Stimulated activated naive CD8-positive, alpha-beta T cell treated with anti-CD3 and anti-CD28 coated beads, Interleukin-15, amount 100 ng/mL, for 72 hours (primary cell): ENCODE data around the gene SUPT3H.
A peak's percentile ranks its signal among the peaks of the same experiment; 100 is the strongest.
"Not testable (repeated sequence)": the region's sequence is repeated elsewhere in the genome, so short reads cannot be mapped to it uniquely, and the experiment has no call there.

Experiments used
- ATAC-seq: fragments of 150-1000 bp; cut with Tn5 transposase; 2 replicates; pipeline ENCODE4 v1.10.0; 2021; ENCODE audit warnings: mild to moderate bottlenecking, moderate library complexity
- DNase-seq, 2 donors: peaks; one replicate each; pipeline ENCODE4 v3.0.0; 2021 to 2022
- H3K27ac Mint-ChIP-seq, 2 donors: one replicate each; pipeline ENCODE4 v1.8.0; 2022; ENCODE audit warnings: mild to moderate bottlenecking in 2 of 2, mixed read lengths in 2 of 2, moderate library complexity in 2 of 2
- H3K27me3 Mint-ChIP-seq: one replicate; pipeline ENCODE4 v1.8.0; 2022; ENCODE audit warnings: mixed read lengths
- H3K4me1 Mint-ChIP-seq: one replicate; pipeline ENCODE4 v1.8.0; 2022; ENCODE audit warnings: mild to moderate bottlenecking, mixed read lengths
- H3K4me3 Mint-ChIP-seq, 2 donors: one replicate each; pipeline ENCODE4 v1.8.0; 2022; ENCODE audit warnings: mild to moderate bottlenecking in 2 of 2, mixed read lengths in 2 of 2, moderate library complexity in 1 of 2
- H3K9me3 Mint-ChIP-seq, 2 donors: one replicate each; pipeline ENCODE4 v1.8.0; 2022; ENCODE audit warnings: mixed read lengths in 2 of 2

The SUPT3H gene

GRCh38 chr6:44926556-44926955 is 451.2 kb downstream of the SUPT3H start:
- no peak overlapping the region for H3K4me3 Mint-ChIP-seq
- H3K27me3 Mint-ChIP-seq, result no peaks in the 10 kb centered on the region
- ATAC-seq, result no peak
- no peak overlapping the region for H3K27ac Mint-ChIP-seq
- H3K9me3 Mint-ChIP-seq, result no peaks in the 10 kb centered on the region
- no peak for DNase-seq
- H3K4me1 Mint-ChIP-seq, result peaks cover 55% of the 10 kb centered on the region

- Mint-ChIP-seq H3K27ac (peak overlapping the region; percentile 54 to 96), H3K4me1 (peaks cover 55% of the 10 kb centered on the region), H3K27me3 (no peaks in the 10 kb centered on the region), H3K9me3 (no peaks in the 10 kb centered on the region), H3K4me3 (peak overlapping the region; percentile 25 to 72)
- peak; percentile 91 for ATAC-seq
- DNase-seq, result peak in 1 of 2 donors; percentile 52
These were observed 452.5 kb downstream of the SUPT3H start for GRCh38 chr6:44925100-44925739.

GRCh38 chr6:44923444-44923843 is 454.3 kb downstream of the SUPT3H start:
- DNase-seq (no peak), ATAC-seq (peak; percentile 83)
- Mint-ChIP-seq H3K27ac (peak overlapping the region; percentile 63 to 77), H3K9me3 (no peaks in the 10 kb centered on the region), H3K4me3 (peak overlapping the region; percentile 29 to 52), H3K27me3 (no peaks in the 10 kb centered on the region), H3K4me1 (peaks cover 60% of the 10 kb centered on the region)

GRCh38 chr6:44921798-44922197 is 455.9 kb downstream of the SUPT3H start:
- Mint-ChIP-seq H3K4me3 (peak overlapping the region; percentile 48 to 52), H3K4me1 (peaks cover 54% of the 10 kb centered on the region), H3K27me3 (no peaks in the 10 kb centered on the region), H3K9me3 (no peaks in the 10 kb centered on the region), H3K27ac (peak overlapping the region; percentile 10 to 90)
- DNase-seq (no peak), ATAC-seq (peak; percentile 18)

- no peak for DNase-seq
- Mint-ChIP-seq H3K4me3 (peak overlapping the region; percentile 48 to 52), H3K9me3 (no peaks in the 10 kb centered on the region), H3K4me1 (peaks cover 54% of the 10 kb centered on the region), H3K27ac (peak overlapping the region; percentile 10 to 92), H3K27me3 (no peaks in the 10 kb centered on the region)
- peak; percentile 26 for ATAC-seq
These were observed 456.7 kb downstream of the SUPT3H start for GRCh38 chr6:44920952-44921491.

GRCh38 chr6:44918671-44919296 is 458.9 kb downstream of the SUPT3H start:
- Mint-ChIP-seq H3K9me3 (no peaks in the 10 kb centered on the region), H3K27me3 (no peaks in the 10 kb centered on the region), H3K4me3 (no peak overlapping the region)

GRCh38 chr6:44917430-44917829 is 460.3 kb downstream of the SUPT3H start:
- no peaks in the 10 kb centered on the region for H3K27me3 Mint-ChIP-seq
- H3K27ac Mint-ChIP-seq, result no peak overlapping the region
- H3K9me3 Mint-ChIP-seq, result no peaks in the 10 kb centered on the region
- ATAC-seq, result no peak
- H3K4me1 Mint-ChIP-seq, result peaks cover 27% of the 10 kb centered on the region
- no peak overlapping the region for H3K4me3 Mint-ChIP-seq
- DNase-seq, result no peak

More at GRCh38 chr6:44918671-44919296, 458.9 kb downstream of the SUPT3H start:
- Mint-ChIP-seq H3K4me1 (peaks cover 40% of the 10 kb centered on the region), H3K27ac (no peak overlapping the region)
- DNase-seq (no peak), ATAC-seq (no peak)

- Mint-ChIP-seq H3K4me3 (no peak overlapping the region), H3K27ac (no peak overlapping the region), H3K27me3 (no peaks in the 10 kb centered on the region), H3K4me1 (peaks cover 5% of the 10 kb centered on the region), H3K9me3 (no peaks in the 10 kb centered on the region)
- ATAC-seq (no peak), DNase-seq (no peak)
These were observed 462.6 kb downstream of the SUPT3H start for GRCh38 chr6:44915111-44915510.

- no peaks in the 10 kb centered on the region for H3K9me3 Mint-ChIP-seq
- no peaks in the 10 kb centered on the region for H3K4me1 Mint-ChIP-seq
- ATAC-seq (no peak), DNase-seq (no peak)
- H3K27ac Mint-ChIP-seq, result no peak overlapping the region
- no peak overlapping the region for H3K4me3 Mint-ChIP-seq
- no peaks in the 10 kb centered on the region for H3K27me3 Mint-ChIP-seq
These were observed 463.6 kb downstream of the SUPT3H start for GRCh38 chr6:44914141-44914540.

GRCh38 chr6:44906761-44907160 is 471.0 kb downstream of the SUPT3H start:
- no peak overlapping the region for H3K27ac Mint-ChIP-seq
- peaks cover 10 to 18% of the 10 kb centered on the region in 2 donors for H3K9me3 Mint-ChIP-seq
- ATAC-seq (no peak), DNase-seq (no peak)
- H3K4me3 Mint-ChIP-seq, result no peak overlapping the region
- no peaks in the 10 kb centered on the region for H3K27me3 Mint-ChIP-seq
- H3K4me1 Mint-ChIP-seq, result peaks cover 8% of the 10 kb centered on the region

- H3K27ac Mint-ChIP-seq, H3K4me3 Mint-ChIP-seq, ATAC-seq, DNase-seq, H3K27me3 Mint-ChIP-seq: not testable (repeated sequence)
- peaks cover 16% of the 10 kb centered on the region for H3K4me1 Mint-ChIP-seq
- peaks cover 10 to 33% of the 10 kb centered on the region in 2 donors for H3K9me3 Mint-ChIP-seq
These were observed 477.4 kb downstream of the SUPT3H start for GRCh38 chr6:44900358-44900757.

GRCh38 chr6:44898296-44898930 is 479.3 kb downstream of the SUPT3H start:
- no peak for DNase-seq
- ATAC-seq, result no peak
- Mint-ChIP-seq H3K4me1 (peaks cover 16% of the 10 kb centered on the region), H3K9me3 (peaks cover 10 to 26% of the 10 kb centered on the region in 2 donors), H3K27ac (no peak overlapping the region), H3K4me3 (no peak overlapping the region), H3K27me3 (no peaks in the 10 kb centered on the region)

- no peaks in the 10 kb centered on the region for H3K27me3 Mint-ChIP-seq
- ATAC-seq (no peak), DNase-seq (no peak)
- no peak overlapping the region for H3K27ac Mint-ChIP-seq
- no peak overlapping the region for H3K4me3 Mint-ChIP-seq
- peaks cover 10% of the 10 kb centered on the region for H3K4me1 Mint-ChIP-seq
- peaks cover 4 to 20% of the 10 kb centered on the region in 2 donors for H3K9me3 Mint-ChIP-seq
These were observed 480.4 kb downstream of the SUPT3H start for GRCh38 chr6:44897316-44897715.

- no peak for DNase-seq
- Mint-ChIP-seq H3K4me3 (no peak overlapping the region), H3K27ac (no peak overlapping the region), H3K27me3 (no peaks in the 10 kb centered on the region), H3K9me3 (peaks cover 0 to 15% of the 10 kb centered on the region in 2 donors), H3K4me1 (peaks cover 9% of the 10 kb centered on the region)
- no peak for ATAC-seq
These were observed 481.0 kb downstream of the SUPT3H start for GRCh38 chr6:44896701-44897100.

GRCh38 chr6:44892579-44892978 is 485.2 kb downstream of the SUPT3H start:
- Mint-ChIP-seq H3K4me1 (no peaks in the 10 kb centered on the region), H3K4me3 (no peak overlapping the region), H3K27me3 (no peaks in the 10 kb centered on the region), H3K27ac (no peak overlapping the region), H3K9me3 (peaks cover 0 to 4% of the 10 kb centered on the region in 2 donors)
- ATAC-seq (no peak), DNase-seq (no peak)

- not testable (repeated sequence) for H3K27me3 Mint-ChIP-seq, DNase-seq, H3K4me3 Mint-ChIP-seq, ATAC-seq, H3K4me1 Mint-ChIP-seq
- Mint-ChIP-seq H3K27ac (peak overlapping the region in 1 of 2 donors; percentile 80), H3K9me3 (peaks cover 21 to 42% of the 10 kb centered on the region in 2 donors)
These were observed 498.7 kb downstream of the SUPT3H start for GRCh38 chr6:44879071-44879470.
